Hepatocyte (in vitro differentiated cells): ENCODE data around the gene ADISSP. TPM values are rescaled to one million over a fixed set of nuclear protein-coding genes. Genes with fewer than 3 reads are reported as not detected.
"Not testable (repeated sequence)": the region's sequence is repeated elsewhere in the genome, so short reads cannot be mapped to it uniquely, and the experiment has no call there.

ENCODE experiments used
- DNase-seq: peaks from one replicate; pipeline ENCODE4 v3.0.0-alpha.2; 2016; ENCODE audit warnings: low spot score
- H2AFZ ChIP-seq: fragments of 200-600 bp; sonication (generic); 2 replicates; pipeline ENCODE4 v1.6.0; 2016; ENCODE audit warnings: antibody characterized with exemption, mild to moderate bottlenecking
- H3K27ac ChIP-seq: fragments of 200-600 bp; sonication (generic); 2 replicates; pipeline ENCODE4 v1.5.1; 2016; ENCODE audit warnings: mild to moderate bottlenecking
- H3K27me3 ChIP-seq: fragments of 200-600 bp; sonication (generic); 2 replicates; pipeline ENCODE4 v1.6.1; 2016
- H3K36me3 ChIP-seq: fragments of 200-600 bp; sonication (generic); replicated peaks from 2 replicates; pipeline ENCODE4 v1.5.1; 2016; ENCODE audit warnings: low read depth; ENCODE audit not compliant: insufficient read depth
- H3K4me1 ChIP-seq: fragments of 200-600 bp; sonication (generic); 2 replicates; pipeline ENCODE4 v1.5.1; 2016; ENCODE audit warnings: mild to moderate bottlenecking, moderate library complexity; ENCODE audit not compliant: insufficient read depth
- H3K4me2 ChIP-seq: fragments of 200-600 bp; sonication (generic); 2 replicates; pipeline ENCODE4 v1.6.0; 2016
- H3K4me3 ChIP-seq: fragments of 200-600 bp; sonication (generic); 2 replicates; pipeline ENCODE4 v1.5.1; 2016; ENCODE audit warnings: mild to moderate bottlenecking
- H3K79me2 ChIP-seq: fragments of 200-600 bp; sonication (generic); 2 replicates; pipeline ENCODE4 v1.6.0; 2017; ENCODE audit warnings: mild to moderate bottlenecking
- H3K9me2 ChIP-seq: fragments of 200-600 bp; sonication (generic); replicated peaks from 2 replicates; pipeline ENCODE4 v1.6.0; 2017; ENCODE audit warnings: mild to moderate bottlenecking; ENCODE audit not compliant: insufficient read depth
- H3K9me3 ChIP-seq: fragments of 200-600 bp; sonication (generic); 2 replicates; pipeline ENCODE4 v1.5.1; 2016; ENCODE audit warnings: low read depth, mild to moderate bottlenecking
- H4K20me1 ChIP-seq: fragments of 200-600 bp; sonication (generic); 2 replicates; pipeline ENCODE4 v1.6.0; 2016; ENCODE audit warnings: mild to moderate bottlenecking; ENCODE audit not compliant: insufficient read depth, poor library complexity, severe bottlenecking
- EZH2 ChIP-seq: fragments of 200-600 bp; sonication (generic); IDR thresholded peaks from 2 replicates; pipeline ENCODE4 v1.6.1; 2016; ENCODE audit warnings: antibody characterized with exemption, mild to moderate bottlenecking, borderline replicate concordance
- EZH2phosphoT487 ChIP-seq: fragments of 200-600 bp; sonication (generic); IDR thresholded peaks from one replicate; pipeline ENCODE4 v1.6.1; 2018; ENCODE audit warnings: antibody characterized with exemption, mild to moderate bottlenecking, low read depth, moderate library complexity; ENCODE audit not compliant: unreplicated experiment, severe bottlenecking
- WGBS: methylation state at CpG from one replicate; pipeline ENCODE4 v1.1.6; 2016; ENCODE audit warnings: low lambda C conversion rate; ENCODE audit errors: missing lambda C conversion rate; 5-methylcytosine and 5-hydroxymethylcytosine counted together
- polyA plus RNA-seq: library from polyadenylated mRNA; unstranded; fragments of >200 nt; fragmentation: Nextera tagmentation; extraction: Ambion mirVana; gene quantifications from 2 replicates; pipeline ENCODE4 v1.2.1, GENCODE V29; 2016
- total RNA-seq: library from RNA; depleted of rRNA; stranded (reverse); fragments of >200 nt; gene quantifications from 2 replicates; pipeline ENCODE4 v1.2.3, GENCODE V29; 2014
- TF ChIP-seq, protein P1 (sequence below): fragments of 200-600 bp; sonication (generic); IDR thresholded peaks from 2 replicates; pipeline ENCODE4 v1.5.1; 2016; ENCODE audit warnings: antibody characterized with exemption, mild to moderate bottlenecking; ENCODE audit not compliant: poor library complexity

ADISSP gene
- total and polyA plus RNA-seq, 2 experiments from 2014 or later = 9.6 to 36.0 TPM

DNA sequence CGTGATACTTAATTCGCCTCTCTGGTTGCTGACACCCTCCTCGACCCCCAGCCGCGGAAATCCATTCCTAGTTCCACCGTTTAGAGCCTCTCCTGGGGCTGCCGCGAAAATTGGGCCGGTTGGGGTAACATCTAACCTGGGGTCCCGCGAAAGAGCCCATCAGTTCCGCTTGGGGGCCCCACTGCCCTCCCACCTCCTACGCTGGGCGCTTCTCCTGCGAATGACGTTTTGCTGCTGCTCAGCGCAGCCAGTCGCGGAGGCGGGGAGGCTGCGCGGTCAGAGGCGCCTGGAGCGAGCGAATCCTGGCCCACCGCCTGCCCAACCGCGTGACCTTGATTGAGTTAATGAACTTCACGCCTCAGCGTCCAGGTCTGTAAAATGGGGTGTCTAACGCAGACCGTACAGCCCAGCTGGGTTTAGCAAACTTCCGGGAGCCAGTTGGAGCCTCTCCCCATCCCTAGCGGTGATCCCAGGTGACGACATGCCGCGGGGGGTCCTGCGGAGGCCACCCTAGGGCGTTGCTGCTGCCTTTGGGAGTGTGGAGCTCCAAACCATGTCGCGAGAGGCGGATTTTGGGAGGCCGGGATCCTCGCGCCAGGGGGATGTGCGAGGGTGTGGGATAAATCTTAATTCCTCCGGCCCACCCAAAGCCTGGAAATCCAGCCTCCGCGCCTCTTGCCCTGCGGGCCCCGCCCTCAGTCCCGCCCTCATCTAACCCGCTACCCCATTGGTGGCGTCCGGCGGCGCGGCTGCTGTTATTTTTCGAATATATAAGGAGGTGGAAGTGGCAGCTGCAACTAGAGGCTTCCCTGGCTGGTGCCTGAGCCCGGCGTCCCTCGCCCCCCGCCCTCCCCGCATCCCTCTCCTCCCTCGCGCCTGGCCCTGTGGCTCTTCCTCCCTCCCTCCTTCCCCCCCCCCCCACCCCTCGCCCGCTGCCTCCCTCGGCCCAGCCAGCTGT lies 28.2 kb upstream of the ADISSP start, which contains the start of gene CDC25B:
Gene CDC25B, plus strand, starts transcription at position 800 of the 958 bp plus-strand sequence. CDS start 222 bp downstream, outside the sequence.
- Histone ChIP-seq H3K4me2 (peak within 1 kb of the TSS; percentile 90), H3K79me2 (peaks cover 22% of the 10 kb centered on the region)

DNA sequence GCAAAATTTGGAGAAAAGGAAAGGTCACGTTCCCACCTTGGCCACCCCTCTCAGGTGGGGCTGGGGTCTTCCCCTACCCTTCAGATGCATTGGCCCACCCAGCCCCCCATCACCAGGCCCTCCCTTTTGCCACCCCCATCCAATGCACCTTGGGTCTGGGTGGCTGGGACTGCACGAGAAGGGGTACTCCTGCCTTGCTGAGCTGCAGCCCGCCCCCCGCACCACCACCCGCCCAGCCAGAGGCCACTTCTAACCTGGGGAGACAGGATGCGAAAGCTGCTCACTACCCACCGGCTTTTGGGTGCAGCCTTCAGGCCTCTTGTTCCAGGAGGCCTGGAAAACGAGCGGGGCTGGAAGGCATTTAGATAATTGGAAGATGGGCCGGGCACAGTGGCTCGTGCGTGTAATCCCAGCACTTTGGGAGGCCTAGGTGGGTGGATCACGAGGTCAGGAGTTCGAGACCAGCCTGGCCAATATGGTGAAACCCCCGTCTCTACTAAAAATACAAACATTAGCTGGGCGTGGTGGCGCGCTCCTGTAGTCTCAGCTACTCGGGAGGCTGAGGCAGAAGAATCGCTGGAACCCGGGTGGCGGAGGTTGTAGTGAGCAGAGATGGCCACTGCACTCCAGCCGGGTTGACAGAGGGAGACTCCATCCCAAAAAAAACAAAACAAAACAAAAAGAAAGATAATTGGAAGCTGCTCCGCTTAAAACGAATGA lies 27.3 kb upstream of the ADISSP start:
- H3K27me3 ChIP-seq = no peaks in the 10 kb centered on the region
- H3K9me3 ChIP-seq = no peaks in the 10 kb centered on the region
- TF ChIP-seq EZH2phosphoT487 = no peak
- TF ChIP-seq, protein P1, sequence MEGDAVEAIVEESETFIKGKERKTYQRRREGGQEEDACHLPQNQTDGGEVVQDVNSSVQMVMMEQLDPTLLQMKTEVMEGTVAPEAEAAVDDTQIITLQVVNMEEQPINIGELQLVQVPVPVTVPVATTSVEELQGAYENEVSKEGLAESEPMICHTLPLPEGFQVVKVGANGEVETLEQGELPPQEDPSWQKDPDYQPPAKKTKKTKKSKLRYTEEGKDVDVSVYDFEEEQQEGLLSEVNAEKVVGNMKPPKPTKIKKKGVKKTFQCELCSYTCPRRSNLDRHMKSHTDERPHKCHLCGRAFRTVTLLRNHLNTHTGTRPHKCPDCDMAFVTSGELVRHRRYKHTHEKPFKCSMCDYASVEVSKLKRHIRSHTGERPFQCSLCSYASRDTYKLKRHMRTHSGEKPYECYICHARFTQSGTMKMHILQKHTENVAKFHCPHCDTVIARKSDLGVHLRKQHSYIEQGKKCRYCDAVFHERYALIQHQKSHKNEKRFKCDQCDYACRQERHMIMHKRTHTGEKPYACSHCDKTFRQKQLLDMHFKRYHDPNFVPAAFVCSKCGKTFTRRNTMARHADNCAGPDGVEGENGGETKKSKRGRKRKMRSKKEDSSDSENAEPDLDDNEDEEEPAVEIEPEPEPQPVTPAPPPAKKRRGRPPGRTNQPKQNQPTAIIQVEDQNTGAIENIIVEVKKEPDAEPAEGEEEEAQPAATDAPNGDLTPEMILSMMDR = no peak
- TF ChIP-seq EZH2 = no peak
- H3K4me3 ChIP-seq = peak overlapping the region; percentile 70
- no peaks in the 10 kb centered on the region for H4K20me1 ChIP-seq
- peak overlapping the region; percentile 87 for H2AFZ ChIP-seq
- WGBS = 88% methylated on average over 25 of the region's 25 CpGs
- peak overlapping the region; percentile 90 for H3K4me2 ChIP-seq
- peak overlapping the region; percentile 91 for H3K27ac ChIP-seq
- H3K4me1 ChIP-seq = peaks cover 30% of the 10 kb centered on the region
- H3K79me2 ChIP-seq = peaks cover 22% of the 10 kb centered on the region
- H3K36me3 ChIP-seq = no peaks in the 10 kb centered on the region
- no peaks in the 10 kb centered on the region for H3K9me2 ChIP-seq
- no peak for DNase-seq

More for the DNA sequence above, 28.2 kb upstream of the ADISSP start, which contains the start of gene CDC25B:
- Histone ChIP-seq H4K20me1 (no peaks in the 10 kb centered on the region), H3K9me3 (no peaks in the 10 kb centered on the region), H3K36me3 (no peaks in the 10 kb centered on the region), H2AFZ (peak within 1 kb of the TSS; percentile 87), H3K4me1 (peaks cover 33% of the 10 kb centered on the region), H3K27me3 (no peaks in the 10 kb centered on the region), H3K9me2 (no peaks in the 10 kb centered on the region), H3K4me3 (peak within 1 kb of the TSS; percentile 70), H3K27ac (peak within 1 kb of the TSS; percentile 91)
- TF ChIP-seq, protein P1 = peak; percentile 28
- no peak for TF ChIP-seq EZH2phosphoT487
- peak; percentile 95 for DNase-seq
- WGBS = 4% methylated on average over 52 of the region's 69 CpGs

DNA sequence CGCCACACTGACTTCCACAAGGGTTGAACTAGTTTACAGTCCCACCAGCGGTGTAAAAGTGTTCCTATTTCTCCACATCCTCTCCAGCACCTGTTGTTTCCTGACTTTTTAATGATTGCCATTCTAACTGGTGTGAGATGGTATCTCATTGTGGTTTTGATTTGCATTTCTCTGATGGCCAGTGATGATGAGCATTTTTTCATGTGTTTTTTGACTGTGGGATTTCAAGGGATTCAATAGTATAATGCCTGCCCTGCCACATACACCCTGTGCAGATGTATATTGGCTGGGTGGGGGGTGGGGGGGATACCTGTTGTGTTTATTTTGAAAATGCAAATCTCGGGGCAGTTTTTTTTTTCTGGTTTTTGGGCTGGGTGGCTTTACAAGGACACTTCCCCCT lies 26.6 kb upstream of the ADISSP start:
- Histone ChIP-seq H3K4me1 (peaks cover 23% of the 10 kb centered on the region), H3K79me2 (peaks cover 21% of the 10 kb centered on the region)
- H4K20me1 ChIP-seq, H2AFZ ChIP-seq, H3K4me2 ChIP-seq, H3K9me2 ChIP-seq, H3K27ac ChIP-seq, H3K9me3 ChIP-seq, H3K4me3 ChIP-seq, H3K27me3 ChIP-seq, DNase-seq, H3K36me3 ChIP-seq: not testable (repeated sequence)
- 93% methylated on average over 3 of the region's 3 CpGs for WGBS

DNA sequence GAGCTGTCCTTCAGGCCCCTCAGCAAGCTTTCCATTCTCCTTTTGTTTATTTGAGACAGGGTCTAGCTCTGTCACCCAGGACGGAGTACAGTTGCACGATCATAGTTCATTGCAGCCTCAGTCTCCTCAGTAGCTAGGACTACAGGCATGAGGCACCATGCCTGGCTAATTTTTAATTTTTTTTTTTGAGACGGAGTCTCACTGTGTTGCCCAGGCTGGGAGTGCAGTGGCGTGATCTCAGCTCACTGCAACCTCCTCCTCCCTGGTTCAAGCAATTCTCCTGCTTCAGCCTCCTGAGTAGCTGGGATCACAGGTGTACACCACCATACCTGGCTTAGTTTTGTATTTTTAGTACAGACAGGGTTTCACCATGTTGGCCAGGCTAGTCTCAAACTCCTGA lies 21.6 kb upstream of the ADISSP start:
- H3K36me3 ChIP-seq, H3K4me2 ChIP-seq, H2AFZ ChIP-seq: not testable (repeated sequence)

More for the DNA sequence above, 21.6 kb upstream of the ADISSP start:
- Histone ChIP-seq H4K20me1 (peaks cover 16% of the 10 kb centered on the region), H3K79me2 (peaks cover 22% of the 10 kb centered on the region), H3K4me1 (peaks cover 16% of the 10 kb centered on the region)
- 86% methylated on average over 4 of the region's 4 CpGs for WGBS
- H3K4me3 ChIP-seq, H3K9me3 ChIP-seq, DNase-seq, H3K9me2 ChIP-seq, H3K27me3 ChIP-seq, H3K27ac ChIP-seq: not testable (repeated sequence)
